Brain pericyte (primary cell): ENCODE data around the gene FBXO33.

ENCODE experiments used
- DNase-seq: peaks from one replicate; pipeline ENCODE4 v3.0.0-alpha.2; 2012; ENCODE audit warnings: low read depth, low spot score

FBXO33 gene

DNA sequence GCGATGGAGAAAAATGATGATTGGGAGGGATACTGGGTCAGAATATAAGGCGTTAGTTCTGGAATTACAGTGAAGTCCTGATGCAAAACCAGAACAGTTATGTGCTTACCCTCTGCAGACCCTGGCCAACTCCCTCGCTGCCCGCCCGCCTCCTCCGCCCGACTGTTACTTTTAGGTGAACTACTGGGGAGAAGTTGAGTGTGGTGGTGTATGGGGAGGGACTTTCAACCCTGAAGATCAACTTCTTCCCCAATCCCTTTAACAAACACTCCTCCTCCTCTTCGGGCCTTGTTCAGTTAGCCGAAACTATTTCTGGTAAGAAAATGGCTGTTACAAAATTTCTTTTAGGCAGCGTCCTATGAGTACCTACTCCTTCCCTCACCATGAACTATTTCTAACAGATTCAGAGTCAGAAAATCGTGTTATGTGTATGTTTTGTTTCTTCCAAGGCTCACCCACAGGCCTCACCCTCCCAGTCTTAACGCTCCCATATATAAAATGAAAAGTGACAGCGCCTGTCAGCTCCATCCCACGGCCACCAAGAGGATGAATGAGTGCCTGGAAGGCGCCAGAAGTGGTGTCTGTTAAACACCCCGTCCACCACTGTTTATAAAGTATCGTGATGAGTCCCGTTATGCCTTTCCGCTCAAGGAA, 1.3 kb downstream of the FBXO33 start:
- no peak for DNase-seq

DNA sequence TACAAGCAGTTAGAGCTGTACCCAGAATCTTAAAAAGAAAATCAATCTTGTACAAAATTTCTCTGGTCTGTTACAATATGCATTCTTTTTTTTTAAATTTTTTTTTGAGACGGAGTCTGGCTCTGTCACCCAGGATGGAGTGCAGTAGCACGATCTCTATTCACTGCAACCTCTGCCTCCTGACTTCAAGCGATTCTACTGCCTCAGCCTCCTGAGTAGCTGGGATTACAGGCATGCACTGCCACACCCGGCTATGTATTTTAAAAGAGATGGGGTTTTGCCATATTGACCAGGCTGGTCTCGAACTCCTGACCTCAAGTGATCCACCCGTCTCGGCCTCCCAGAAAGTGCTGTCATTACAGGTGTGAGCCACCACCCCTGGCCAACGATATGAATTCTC, 4.1 kb downstream of the FBXO33 start:
- DNase-seq = no peak

DNA sequence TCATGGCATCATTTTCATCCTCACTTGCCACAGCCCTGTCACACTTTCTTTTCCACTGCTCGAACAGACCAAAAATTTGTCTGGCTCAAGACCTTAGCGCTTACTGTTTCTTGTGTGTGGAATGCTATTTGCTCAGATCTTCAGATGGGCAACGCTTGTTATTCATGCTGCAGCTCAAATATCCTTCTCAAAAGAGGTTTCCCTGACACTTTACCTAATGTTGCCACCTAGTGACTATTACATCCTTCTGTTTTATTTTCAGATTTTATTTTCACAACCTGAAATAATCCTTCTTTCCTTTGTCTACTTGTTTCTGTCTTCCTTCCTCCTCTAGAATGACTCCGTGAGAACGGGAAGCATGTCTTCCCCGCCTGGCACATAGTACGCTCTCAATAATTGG, 5.6 kb downstream of the FBXO33 start:
- no peak for DNase-seq

DNA sequence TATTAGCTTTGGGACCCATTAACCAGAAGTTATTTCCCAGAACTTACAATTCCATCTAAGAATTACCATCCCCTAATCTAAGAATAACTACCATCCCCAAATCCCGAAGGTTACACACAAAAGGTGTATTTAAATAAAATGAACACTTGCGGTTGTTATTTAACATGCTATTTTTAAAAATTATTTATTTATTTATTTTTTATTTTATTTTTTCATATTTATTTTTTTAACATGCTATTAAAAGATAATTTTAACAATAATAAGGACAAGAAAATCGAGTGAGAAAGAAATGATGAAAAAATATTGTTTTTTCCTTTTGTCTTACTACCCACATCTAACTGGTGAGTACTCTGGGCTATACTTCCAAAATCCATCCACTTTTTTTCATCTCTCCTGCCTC, 6.3 kb downstream of the FBXO33 start:
- DNase-seq = no peak

DNA sequence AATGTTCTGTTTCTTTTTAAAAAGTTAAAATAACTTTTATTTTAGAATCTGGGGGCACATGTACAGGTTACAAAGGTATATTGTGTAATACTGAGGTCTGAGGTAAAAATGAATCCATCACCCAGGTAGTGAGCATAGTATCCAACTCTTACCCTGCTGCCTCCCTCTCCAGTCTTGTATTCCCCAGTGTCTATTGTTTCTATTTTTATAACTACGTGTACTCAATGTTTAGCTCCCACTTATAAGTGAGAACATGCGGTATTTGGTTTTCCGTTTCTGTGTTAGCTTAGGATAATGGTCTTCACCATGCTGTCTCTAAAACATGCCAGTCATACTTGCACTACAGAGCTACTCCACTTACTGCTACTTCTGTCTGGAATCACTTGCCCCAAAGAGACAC, 8.4 kb downstream of the FBXO33 start:
- DNase-seq = no peak

DNA sequence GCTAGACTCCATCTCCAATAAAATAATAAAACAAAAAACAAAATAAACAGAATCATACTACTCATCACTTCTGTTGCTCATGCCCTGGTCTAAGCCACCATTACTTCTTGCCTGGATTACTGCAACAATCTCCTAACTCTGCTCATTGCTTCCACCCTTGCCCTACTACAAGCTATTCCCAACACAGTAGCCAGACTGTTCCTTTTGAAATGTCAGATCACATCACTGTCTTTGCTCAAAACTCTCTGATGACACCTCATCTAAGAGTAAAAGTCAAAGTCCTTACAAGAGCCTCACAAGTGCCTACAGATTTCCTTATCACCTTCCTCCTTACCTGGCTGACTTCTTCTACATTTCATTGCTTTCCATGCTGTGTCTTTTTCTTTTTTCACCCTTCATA, 10.0 kb downstream of the FBXO33 start:
- DNase-seq = no peak

DNA sequence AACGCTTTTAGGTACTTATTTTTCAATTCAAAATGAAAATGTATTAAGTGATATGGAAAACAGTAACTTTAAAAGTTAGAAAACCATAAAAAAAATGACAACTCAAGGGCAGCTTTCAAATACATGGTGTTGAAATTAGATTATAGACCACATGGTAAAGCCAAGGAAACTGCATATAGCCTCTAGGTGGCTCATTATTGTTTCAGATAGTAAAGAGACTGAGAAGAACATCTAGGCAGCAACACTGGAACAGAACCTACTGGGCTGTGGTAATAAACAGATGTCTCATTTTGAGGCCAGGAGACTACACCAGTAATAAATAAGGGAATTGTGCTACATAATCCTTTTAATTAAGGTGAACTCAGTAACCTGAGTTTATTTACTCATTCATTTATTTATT, 13.0 kb downstream of the FBXO33 start:
- no peak for DNase-seq

DNA sequence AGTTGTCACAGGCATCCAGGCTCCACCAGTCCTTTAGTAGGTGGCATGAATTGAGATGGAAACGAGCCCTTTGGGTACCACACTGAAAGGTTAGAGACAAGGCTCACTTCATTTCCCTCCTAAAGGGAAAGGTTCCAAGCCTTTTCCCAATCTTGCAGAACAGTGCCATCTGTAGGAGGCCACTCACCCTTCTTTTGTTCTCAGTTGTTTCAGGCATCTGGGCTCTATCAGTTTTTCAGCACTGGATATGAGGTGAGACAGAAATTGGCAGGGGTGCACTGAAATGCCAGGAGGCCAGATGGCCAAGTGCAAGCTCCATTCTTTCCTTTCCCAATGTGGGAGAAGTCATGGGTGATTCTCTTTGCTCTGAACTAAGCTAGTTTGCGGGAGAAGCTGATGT, 15.2 kb downstream of the FBXO33 start:
- no peak for DNase-seq

DNA sequence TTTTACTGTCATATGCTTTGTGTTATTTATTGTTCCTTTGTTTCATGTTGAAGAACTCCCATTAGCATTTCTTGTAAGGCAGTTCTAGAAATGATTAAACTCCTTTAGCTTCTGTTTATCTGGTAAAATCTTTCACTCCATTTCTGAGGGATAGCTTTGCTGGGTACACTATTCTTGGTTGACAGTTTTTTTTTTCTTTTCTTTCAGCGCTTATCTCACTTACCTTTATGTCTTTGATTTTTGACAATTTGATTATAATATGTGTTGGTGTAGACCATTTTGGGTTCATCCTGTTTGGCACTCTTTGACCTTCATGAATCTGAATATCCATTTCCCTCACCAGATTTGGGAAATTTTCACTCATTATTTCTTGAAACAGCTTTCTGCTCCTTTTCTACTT, 16.2 kb downstream of the FBXO33 start:
- DNase-seq = no peak

DNA sequence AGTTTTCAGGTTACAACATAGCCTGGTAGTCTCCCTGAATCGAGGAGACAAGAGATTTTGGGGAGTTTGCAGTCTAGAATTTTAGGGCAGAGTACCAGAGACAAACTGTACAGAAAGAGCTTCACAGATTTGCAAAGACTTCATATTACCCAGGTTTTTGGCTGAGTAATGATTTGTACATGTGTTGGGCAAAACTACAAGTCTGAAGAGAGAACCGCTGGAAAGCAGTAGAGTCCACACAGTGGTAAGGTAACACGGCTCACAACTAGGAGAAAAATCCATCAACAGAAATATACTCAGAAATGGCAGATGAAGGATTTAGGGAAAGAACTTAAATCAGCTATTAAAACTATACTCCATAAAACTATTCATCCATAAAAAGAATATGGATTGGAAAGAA, 25.7 kb downstream of the FBXO33 start:
- DNase-seq = no peak

DNA sequence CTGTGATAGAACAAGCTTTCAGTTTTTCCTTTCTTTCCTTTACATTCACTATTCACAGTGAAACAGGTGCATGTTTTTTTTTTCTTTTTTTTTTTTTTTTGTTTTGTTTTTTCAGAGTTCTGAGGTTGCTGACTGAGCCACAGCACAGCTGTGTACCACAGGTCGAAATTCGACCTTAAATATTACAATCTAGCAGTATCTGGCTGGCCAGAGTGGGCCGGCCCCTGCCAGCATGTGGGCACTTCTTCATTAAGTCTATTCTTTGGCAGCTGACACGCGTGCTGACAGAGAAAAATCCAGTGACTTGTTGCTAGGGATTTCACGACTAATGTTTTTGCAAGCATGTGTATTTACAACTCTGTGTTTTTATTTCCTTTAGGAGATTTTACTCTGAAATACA, 33.9 kb downstream of the FBXO33 start:
- no peak for DNase-seq

DNA sequence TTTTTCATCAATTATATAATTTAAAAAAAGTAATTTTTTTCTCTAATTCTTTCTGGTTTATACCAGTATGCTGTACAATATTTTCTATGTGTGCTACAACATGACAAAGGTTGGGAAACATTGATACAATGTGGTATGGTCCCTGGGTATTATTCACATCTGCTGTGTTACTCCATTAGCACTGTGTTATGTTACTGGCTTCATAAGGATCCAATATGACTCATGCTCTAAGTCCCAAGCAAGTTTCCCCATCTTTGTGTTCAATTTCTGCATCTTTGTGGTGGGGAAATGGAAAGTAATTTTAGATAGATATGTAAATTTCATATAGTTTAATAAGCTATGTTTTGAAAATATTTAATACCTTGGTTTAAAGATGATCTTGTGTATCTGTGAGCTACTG, 35.8 kb downstream of the FBXO33 start:
- DNase-seq = no peak

DNA sequence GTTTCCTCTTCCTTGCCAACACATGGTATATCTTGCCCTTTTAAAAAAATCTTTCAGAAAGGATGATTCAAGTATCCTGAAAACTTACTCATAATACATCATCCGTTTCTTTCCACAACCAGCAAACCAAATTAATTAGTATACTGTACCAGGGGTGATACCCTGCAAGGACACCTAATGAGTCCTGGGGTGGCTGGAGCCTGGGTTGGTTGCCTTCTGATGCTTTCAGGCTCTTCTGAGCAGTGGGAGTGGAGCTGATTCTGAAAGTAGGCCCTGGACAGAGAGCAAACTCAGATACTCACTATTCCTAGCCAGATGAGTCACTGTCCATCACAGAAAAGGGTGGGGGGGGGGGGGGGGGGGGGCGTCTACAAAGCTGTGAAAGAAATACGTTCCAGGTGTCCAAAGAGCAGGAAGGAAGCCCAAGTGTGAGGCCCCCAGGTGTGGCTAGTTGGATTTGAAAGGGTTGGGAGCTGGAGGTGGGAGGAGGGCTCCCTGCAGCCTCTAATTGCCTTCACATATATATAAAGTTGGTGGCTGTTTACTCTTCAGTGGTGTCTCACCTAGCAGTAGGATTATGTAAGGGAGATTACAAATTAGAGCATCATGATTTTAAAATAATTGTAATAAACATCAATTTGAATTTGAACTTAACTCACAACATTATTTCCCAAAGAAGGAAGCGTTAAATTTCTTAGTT, 36.5 kb downstream of the FBXO33 start:
- no peak for DNase-seq

DNA sequence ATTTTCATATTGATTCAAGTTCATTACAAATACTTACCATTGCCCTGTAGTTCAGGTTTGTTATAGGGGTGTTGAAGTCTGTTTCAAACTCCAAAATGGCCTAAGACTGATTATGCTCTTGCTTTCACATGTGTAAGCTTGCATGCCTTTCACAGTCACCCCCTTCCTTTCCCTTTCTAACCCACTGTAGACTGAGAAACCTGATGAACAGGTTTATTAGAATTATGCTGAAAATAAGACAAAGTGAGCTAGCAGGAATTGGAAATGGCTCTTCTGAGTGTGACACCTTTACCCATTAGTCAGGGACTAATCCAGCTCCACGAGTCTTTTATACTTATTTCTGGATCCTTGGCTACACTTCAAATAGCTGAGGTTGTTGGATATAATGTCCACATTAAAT, 38.9 kb downstream of the FBXO33 start:
- DNase-seq = no peak

DNA sequence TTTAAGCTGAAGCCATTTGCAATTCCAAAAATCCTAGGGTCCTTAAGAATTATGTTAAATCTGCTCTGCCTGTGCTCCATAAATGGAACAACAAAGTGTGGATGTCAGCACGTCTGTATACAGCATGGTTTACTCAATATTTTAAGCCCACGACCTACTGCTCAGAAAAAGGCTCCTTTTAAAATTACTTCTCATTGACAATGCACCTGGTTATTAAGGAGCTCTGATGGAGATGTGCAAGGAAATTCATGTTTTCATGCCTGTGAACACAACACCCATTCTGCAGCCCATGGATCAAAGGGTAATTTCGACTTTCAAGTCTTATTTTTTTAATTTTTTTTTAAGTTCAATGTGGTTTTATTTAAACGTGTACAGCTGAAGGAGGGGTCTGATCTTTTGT, 48.1 kb downstream of the FBXO33 start:
- DNase-seq = no peak

DNA sequence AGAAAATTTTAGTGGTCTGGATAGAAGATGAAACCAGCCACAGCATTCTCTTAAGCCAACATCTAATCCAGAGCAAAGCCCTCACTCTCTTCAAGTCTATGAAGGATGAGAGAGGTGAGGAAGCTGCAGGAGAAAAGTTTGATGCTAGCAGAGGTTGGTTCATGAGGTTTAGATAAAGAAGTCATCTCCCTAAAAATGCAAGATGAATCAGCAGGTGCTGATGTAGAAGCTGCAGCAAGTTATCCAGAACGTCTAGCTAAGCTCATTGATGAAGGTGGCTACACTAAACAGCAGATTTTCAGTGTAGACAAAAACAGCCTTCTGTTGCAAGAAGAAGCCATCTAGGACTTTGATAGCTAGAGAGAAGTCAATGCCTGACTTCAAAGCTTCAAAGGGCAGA, 48.5 kb downstream of the FBXO33 start:
- DNase-seq = no peak

DNA sequence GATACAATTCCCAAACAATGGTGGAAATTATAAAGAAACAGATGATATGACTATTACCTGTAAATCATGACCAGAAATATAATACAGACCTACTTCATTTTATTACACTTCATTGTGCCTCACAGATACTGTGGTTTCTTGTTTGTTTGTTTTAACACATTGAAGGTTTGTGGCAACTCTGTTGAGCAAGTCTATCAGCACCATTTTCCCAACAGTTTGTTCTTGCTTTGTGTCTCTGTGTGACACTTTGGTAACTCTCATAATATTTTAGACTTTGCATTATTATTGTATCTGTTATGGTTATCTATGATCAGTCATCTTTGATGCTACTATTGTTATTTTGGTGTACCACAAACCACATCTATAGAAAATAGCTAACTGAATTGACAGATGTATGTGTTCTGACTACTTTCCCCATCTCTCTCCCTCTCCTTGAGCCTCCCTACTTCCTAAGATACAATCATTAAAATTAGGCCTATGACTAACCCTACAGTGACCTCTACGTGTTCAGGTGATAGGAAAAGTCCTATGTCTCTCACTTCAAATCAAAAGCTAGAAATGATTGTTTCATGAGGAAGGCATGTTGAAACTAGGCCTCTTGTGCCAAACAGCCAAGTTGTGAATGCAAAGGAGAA, 49.1 kb downstream of the FBXO33 start:
- DNase-seq = no peak

DNA sequence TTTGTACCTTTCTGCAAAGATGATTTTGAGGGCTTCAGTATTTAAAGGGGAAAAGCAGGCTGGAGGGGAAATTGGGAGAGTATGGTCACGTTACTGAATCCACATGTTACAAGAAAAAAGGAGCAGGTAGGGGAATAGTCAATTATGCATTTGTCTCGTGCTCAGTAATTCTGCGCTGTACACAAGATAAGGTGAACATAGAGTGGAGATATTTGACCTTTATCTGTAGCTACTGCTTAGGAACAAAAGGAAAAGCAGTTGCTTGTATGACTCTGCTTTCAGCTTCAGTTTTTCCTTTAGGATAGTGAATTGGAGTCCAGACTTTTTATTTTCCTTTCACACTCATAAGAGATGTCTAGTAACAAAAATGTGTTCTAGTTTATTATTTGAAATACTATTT, 49.8 kb downstream of the FBXO33 start:
- no peak for DNase-seq

DNA sequence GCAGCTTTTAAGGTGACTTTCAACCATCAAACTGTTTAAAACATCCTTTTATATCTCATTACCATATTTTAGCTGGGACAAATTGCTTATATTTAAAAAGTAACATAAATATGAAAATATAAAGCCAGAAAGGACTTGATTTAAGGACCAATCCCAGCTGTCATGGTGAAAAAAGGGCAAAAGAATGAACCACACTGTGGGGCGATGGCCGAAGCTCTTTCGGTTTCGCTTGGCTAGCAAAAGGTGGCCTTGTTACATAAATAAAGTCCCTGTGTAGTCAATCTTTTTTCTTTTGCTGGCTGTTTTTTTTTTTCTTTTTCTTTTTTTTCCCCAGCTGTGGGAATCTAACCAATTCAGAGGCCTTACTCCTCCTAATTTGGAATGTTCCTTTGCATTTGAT, 50.9 kb downstream of the FBXO33 start:
- DNase-seq = no peak

DNA sequence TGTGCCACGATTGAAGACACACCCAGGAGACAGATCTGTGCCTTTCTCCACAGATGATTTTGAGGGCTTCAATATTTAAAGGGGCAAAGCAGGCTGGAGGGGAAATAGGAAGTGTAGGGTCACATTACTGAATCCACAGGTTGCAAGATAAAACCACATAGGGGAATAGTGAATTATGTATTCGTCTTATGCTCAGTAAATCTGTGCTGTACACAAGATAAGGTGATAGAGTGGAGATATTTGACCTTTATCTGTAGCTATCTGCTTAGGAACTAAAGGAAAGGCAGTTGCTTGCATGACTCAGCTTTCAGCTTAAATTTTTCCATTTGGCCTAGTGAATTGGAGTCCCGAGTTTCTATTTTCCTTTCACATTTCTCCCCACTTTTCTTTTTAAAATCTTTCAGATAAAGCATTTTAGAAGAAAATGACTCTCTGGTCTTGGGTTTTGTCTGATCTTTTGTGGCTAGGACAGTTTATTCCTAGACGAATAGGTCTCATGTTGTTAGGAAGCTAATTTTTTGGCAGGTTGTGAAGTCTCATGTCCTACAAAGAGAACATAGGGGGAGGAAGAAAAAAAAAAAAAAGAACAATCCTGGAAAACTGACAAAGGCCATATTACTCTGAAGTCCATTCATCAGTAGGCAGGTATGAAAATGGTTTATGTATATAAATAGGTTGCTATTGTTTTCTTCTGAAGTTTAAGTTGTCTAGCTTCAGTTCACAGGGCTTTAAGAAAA, 55.4 kb downstream of the FBXO33 start:
- DNase-seq = no peak

DNA sequence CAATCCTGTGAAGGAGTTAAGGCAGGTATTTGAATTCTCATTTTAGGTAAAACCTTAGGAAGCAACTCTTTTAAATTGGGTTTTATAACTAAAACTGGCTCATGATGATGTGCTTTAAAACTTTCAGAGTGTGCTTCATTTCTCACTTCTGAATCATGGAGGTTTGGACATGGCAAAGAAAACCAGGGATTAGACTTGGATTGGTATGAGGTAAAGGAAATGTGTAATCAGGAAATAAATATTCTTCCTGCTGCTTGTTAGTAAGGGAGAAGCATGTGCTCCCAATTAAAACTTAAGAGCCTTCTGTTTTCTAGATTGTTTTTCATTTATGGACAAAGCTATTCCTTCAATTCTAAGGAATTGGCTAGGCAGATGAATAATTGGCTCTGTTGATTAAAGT, 57.4 kb downstream of the FBXO33 start:
- DNase-seq = no peak

DNA sequence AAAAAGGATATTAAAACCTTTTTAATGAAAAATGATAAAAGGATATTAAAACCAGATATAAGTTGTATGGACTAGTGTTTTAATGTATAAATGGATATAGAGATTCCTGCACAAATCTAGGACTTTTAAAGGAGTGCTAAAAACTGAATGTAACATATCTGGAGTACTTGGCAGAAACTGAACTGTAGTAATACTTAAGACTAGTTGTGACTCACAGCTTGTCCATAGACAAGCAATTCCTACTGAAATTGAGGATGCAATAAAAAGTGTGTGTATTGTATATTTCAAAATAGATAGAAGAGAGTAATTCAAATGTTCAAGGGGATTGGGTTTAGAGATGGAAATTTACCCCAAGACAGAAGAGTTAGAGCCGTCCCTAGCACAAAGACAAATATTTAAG, 59.6 kb downstream of the FBXO33 start:
- DNase-seq = no peak

DNA sequence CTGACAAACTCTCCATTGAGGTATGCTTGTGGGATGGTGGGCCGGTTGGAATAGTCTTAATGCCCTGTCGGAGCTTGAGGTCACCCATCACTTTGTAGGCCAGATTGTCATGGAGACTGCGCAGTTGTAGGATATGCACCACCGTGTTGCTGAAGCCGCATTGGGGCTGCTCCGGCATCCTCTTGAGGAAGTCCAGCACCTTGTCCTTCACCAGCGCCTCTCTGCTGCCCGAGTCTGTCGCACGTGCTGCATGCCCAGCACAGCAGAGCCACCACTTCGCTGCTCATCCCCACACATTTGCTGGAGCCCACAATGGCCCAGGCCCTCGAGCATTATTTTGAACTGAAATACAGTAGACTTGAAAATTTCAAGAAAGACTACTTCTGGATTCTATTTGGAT, 61.8 kb downstream of the FBXO33 start:
- DNase-seq = no peak
